ENCODE results near the gene SPATA46.

GRCh38 chr1:162336621-162337285 lies 39.9 kb downstream of the SPATA46 start:
- TF ChIP-seq, protein P1, sequence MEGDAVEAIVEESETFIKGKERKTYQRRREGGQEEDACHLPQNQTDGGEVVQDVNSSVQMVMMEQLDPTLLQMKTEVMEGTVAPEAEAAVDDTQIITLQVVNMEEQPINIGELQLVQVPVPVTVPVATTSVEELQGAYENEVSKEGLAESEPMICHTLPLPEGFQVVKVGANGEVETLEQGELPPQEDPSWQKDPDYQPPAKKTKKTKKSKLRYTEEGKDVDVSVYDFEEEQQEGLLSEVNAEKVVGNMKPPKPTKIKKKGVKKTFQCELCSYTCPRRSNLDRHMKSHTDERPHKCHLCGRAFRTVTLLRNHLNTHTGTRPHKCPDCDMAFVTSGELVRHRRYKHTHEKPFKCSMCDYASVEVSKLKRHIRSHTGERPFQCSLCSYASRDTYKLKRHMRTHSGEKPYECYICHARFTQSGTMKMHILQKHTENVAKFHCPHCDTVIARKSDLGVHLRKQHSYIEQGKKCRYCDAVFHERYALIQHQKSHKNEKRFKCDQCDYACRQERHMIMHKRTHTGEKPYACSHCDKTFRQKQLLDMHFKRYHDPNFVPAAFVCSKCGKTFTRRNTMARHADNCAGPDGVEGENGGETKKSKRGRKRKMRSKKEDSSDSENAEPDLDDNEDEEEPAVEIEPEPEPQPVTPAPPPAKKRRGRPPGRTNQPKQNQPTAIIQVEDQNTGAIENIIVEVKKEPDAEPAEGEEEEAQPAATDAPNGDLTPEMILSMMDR (IDR thresholded peaks at IDR 0.05 in 2 of 3, conservative IDR thresholded peaks at IDR 0.05 in 1 of 3; ENCODE audit: borderline replicate concordance in 1 of 3, insufficient read depth in 1 of 3, low read depth in 2 of 3, low read length in 2 of 3) = no peak
- TF ChIP-seq ZBTB33 (IDR thresholded peaks at IDR 0.05; ENCODE audit: extremely low read depth, insufficient replicate concordance, low read length) (no peak), POLR2A (IDR thresholded peaks at IDR 0.05; ENCODE audit: borderline replicate concordance, extremely low read depth, insufficient read depth, insufficient read length) (no peak), POLR2AphosphoS5 (IDR thresholded peaks at IDR 0.05; ENCODE audit: low read depth, low read length) (no peak), EZH2 (IDR thresholded peaks at IDR 0.05) (no peak), RAD21 (IDR thresholded peaks at IDR 0.05; ENCODE audit: low read depth) (no peak), FOSL1 (IDR thresholded peaks at IDR 0.05; ENCODE audit: low read depth) (no peak), JUND (IDR thresholded peaks at IDR 0.05) (no peak), YY1 (IDR thresholded peaks at IDR 0.05; ENCODE audit: extremely low read depth, insufficient replicate concordance, low read depth, low read length) (no peak), SP1 (IDR thresholded peaks at IDR 0.05; ENCODE audit: low read depth) (no peak)
- TF ChIP-seq, protein P2, sequence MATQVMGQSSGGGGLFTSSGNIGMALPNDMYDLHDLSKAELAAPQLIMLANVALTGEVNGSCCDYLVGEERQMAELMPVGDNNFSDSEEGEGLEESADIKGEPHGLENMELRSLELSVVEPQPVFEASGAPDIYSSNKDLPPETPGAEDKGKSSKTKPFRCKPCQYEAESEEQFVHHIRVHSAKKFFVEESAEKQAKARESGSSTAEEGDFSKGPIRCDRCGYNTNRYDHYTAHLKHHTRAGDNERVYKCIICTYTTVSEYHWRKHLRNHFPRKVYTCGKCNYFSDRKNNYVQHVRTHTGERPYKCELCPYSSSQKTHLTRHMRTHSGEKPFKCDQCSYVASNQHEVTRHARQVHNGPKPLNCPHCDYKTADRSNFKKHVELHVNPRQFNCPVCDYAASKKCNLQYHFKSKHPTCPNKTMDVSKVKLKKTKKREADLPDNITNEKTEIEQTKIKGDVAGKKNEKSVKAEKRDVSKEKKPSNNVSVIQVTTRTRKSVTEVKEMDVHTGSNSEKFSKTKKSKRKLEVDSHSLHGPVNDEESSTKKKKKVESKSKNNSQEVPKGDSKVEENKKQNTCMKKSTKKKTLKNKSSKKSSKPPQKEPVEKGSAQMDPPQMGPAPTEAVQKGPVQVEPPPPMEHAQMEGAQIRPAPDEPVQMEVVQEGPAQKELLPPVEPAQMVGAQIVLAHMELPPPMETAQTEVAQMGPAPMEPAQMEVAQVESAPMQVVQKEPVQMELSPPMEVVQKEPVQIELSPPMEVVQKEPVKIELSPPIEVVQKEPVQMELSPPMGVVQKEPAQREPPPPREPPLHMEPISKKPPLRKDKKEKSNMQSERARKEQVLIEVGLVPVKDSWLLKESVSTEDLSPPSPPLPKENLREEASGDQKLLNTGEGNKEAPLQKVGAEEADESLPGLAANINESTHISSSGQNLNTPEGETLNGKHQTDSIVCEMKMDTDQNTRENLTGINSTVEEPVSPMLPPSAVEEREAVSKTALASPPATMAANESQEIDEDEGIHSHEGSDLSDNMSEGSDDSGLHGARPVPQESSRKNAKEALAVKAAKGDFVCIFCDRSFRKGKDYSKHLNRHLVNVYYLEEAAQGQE (IDR thresholded peaks at IDR 0.05; ENCODE audit: low read depth) = no peak
- TF ChIP-seq, protein P3, sequence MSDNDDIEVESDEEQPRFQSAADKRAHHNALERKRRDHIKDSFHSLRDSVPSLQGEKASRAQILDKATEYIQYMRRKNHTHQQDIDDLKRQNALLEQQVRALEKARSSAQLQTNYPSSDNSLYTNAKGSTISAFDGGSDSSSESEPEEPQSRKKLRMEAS (IDR thresholded peaks at IDR 0.05) = no peak

Measured in HCT116 (cell line).